ENCODE measurements around the gene DMPK. TPM values are rescaled to one million over a fixed set of nuclear protein-coding genes. Genes with fewer than 3 reads are reported as not detected.

The DMPK gene
- total RNA-seq, 6 donors from 2014 or later, result 24.2 to 192 (median 43.8) TPM

DNA sequence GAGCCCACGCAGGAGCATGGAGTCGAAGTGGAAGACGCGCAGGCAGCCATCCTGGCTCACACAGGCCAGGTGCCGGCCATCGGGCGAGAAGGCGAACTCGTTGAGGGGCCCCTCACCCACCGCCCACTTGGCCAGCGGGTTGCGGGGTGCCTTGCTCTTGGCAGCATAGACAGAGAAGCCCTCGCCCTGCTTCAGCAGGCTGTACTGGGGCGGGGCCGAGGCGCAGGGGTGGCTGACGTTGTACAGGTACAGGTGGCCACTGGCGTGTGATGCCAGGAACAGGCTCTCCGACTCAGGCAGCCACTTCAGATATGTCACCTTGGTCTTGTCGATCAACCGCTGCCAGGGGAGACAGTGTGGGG, 4.2 kb upstream of the DMPK start:
- no peaks in the 10 kb centered on the region for H3K27me3 ChIP-seq
- H3K4me1 ChIP-seq, result peaks cover 19 to 36% (median 26%) of the 10 kb centered on the region in 4 donors
- no peak for ATAC-seq (ENCODE audit: low FRiP score in 2 of 2)
- TF ChIP-seq POLR2AphosphoS5 (IDR thresholded peaks at IDR 0.05), result no peak
- TF ChIP-seq POLR2A (IDR thresholded peaks at IDR 0.05), result no peak
- TF ChIP-seq EP300 (IDR thresholded peaks at IDR 0.05), result no peak
- TF ChIP-seq, protein P1, sequence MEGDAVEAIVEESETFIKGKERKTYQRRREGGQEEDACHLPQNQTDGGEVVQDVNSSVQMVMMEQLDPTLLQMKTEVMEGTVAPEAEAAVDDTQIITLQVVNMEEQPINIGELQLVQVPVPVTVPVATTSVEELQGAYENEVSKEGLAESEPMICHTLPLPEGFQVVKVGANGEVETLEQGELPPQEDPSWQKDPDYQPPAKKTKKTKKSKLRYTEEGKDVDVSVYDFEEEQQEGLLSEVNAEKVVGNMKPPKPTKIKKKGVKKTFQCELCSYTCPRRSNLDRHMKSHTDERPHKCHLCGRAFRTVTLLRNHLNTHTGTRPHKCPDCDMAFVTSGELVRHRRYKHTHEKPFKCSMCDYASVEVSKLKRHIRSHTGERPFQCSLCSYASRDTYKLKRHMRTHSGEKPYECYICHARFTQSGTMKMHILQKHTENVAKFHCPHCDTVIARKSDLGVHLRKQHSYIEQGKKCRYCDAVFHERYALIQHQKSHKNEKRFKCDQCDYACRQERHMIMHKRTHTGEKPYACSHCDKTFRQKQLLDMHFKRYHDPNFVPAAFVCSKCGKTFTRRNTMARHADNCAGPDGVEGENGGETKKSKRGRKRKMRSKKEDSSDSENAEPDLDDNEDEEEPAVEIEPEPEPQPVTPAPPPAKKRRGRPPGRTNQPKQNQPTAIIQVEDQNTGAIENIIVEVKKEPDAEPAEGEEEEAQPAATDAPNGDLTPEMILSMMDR (IDR thresholded peaks at IDR 0.05), result no peak
- H3K9me3 ChIP-seq, result no peaks in the 10 kb centered on the region
- WGBS, 2 donors, result 94 to 99% methylated on average over 13 to 21 of the region's 21 CpGs
- DNase-seq, result peak in 1 of 2 donors; percentile 84
- H3K27ac ChIP-seq, result no peak overlapping the region
- H3K4me3 ChIP-seq, result no peak overlapping the region
- H3K36me3 ChIP-seq, result peaks cover 9 to 67% (median 41%) of the 10 kb centered on the region in 4 donors

DNA sequence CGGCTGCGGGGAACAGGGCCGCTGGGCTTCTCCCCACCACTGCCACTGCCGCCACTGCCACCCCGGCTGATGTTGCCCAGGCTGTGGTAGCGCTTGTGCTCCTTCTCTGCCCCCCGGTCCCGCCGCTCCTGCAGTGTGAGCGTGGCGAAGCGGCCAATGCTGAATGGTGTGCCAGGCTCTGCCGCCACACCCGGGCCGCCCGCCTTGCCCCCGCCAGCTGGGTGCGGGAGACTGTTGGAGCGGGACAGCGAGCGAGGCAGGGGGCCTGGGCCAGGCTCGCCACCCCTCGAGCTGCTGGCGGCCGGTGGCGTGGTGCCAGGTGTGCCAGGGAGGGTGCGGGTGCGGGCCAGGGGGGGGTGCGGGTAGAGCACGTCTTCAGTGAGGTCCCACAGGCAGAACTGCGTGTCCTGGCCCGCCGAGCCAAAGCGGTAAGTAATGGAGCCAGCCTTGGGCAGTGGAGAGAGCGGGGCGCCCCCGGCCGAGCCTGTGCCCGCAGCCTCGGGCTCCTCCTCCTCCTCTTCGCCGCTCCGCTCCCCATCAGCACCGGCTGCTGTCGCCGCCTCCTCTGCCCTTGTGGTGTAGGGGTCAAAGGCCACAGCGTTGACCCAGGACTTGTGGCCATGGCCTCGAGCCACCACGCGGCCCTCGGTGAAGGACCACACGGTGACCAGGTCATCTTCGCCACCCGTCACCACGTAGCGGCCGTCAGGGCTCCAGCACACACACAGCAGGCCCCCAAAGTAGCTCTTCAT, 3.7 kb upstream of the DMPK start:
- peak in 1 of 2 donors; percentile 87 for DNase-seq
- Histone ChIP-seq H3K36me3 (peaks cover 9 to 67% (median 41%) of the 10 kb centered on the region in 4 donors), H3K27ac (peak overlapping the region in 3 of 4 donors; percentile 82 to 84 (median 82)), H3K4me3 (no peak overlapping the region), H3K9me3 (no peaks in the 10 kb centered on the region), H3K4me1 (peaks cover 19 to 36% (median 25%) of the 10 kb centered on the region in 4 donors), H3K27me3 (no peaks in the 10 kb centered on the region)
- no peak for TF ChIP-seq POLR2AphosphoS5 (IDR thresholded peaks at IDR 0.05)
- no peak for TF ChIP-seq POLR2A (IDR thresholded peaks at IDR 0.05)
- TF ChIP-seq, protein P1 (IDR thresholded peaks at IDR 0.05), result no peak
- no peak for TF ChIP-seq EP300 (IDR thresholded peaks at IDR 0.05)
- no peak for ATAC-seq (ENCODE audit: low FRiP score in 2 of 2)
- 94 to 96% methylated on average over 40 to 47 of the region's 57 CpGs for WGBS, 2 donors

DNA sequence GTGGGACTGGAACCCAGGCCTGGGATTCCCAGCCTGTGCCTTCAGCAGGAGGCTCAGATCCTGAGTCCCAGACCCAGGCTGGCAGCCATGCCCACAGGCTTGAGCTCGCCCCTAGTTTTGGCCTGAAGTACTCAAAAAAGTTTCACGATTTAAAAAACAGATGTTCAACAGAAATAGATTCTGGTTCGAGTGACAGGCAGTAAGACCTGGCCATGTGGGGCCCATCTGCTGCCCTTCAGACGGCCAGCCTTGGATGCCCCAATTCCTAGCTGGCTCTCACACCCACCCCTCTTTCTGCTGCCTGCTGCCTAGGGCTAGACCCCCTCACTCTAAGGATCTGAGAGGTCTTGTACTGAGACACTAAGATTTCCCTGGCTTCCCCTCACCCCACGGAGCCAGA, 2.8 kb upstream of the DMPK start:
- WGBS, 2 donors, result 71 to 72% methylated on average over 5 of the region's 5 CpGs
- Histone ChIP-seq H3K27ac (peak overlapping the region; percentile 75 to 84 (median 82)), H3K4me1 (peaks cover 22 to 37% (median 29%) of the 10 kb centered on the region in 4 donors), H3K36me3 (peaks cover 9 to 58% (median 39%) of the 10 kb centered on the region in 4 donors), H3K4me3 (no peak overlapping the region), H3K27me3 (no peaks in the 10 kb centered on the region), H3K9me3 (no peaks in the 10 kb centered on the region)
- TF ChIP-seq, protein P1 (IDR thresholded peaks at IDR 0.05), result no peak
- TF ChIP-seq POLR2A (IDR thresholded peaks at IDR 0.05), result no peak
- TF ChIP-seq POLR2AphosphoS5 (IDR thresholded peaks at IDR 0.05), result no peak
- no peak for TF ChIP-seq EP300 (IDR thresholded peaks at IDR 0.05)
- ATAC-seq (ENCODE audit: low FRiP score in 2 of 2) (no peak), DNase-seq (no peak)

DNA sequence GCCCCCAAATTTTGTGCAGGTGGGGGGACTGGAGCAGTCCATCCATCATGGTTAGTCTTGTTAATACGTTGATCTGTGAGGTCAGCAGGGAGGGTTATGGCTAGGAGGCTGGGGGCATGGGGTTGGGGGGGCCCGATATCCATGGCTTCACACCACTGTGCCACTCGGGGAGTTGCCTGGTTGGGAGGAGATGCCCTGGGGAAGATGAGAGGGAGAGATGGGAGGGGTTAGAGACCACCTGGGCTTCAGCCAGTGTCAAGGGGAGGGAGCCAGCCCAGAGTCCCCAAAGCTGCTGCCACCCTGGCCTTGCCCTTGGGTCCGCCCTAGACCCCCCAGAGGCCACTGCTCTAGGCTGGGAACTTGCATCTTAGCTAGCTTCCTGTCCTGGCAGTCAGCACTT, 1.8 kb upstream of the DMPK start:
- ATAC-seq (ENCODE audit: low FRiP score in 2 of 2), result no peak
- no peaks in the 10 kb centered on the region for H3K27me3 ChIP-seq
- no peak for DNase-seq
- WGBS, 2 donors, result 87 to 88% methylated on average over 3 to 4 of the region's 4 CpGs
- TF ChIP-seq POLR2A (IDR thresholded peaks at IDR 0.05), result no peak
- no peak for TF ChIP-seq EP300 (IDR thresholded peaks at IDR 0.05)
- TF ChIP-seq, protein P1 (IDR thresholded peaks at IDR 0.05), result no peak
- no peak for TF ChIP-seq POLR2AphosphoS5 (IDR thresholded peaks at IDR 0.05)
- peak overlapping the region; percentile 75 to 84 (median 82) for H3K27ac ChIP-seq
- peaks cover 32 to 47% (median 37%) of the 10 kb centered on the region in 4 donors for H3K4me1 ChIP-seq
- H3K36me3 ChIP-seq, result peaks cover 6 to 48% (median 33%) of the 10 kb centered on the region in 4 donors
- no peaks in the 10 kb centered on the region for H3K9me3 ChIP-seq
- no peak overlapping the region for H3K4me3 ChIP-seq
